HEK293 (cell line): ENCODE results near the gene CNBP.

ENCODE experiments used
- CTCF ChIA-PET: fragments of 350-600 bp; formaldehyde crosslinking; extraction: SDS; loops from one replicate; lab custom pipeline; 2021; ENCODE audit warnings: antibody characterized with exemption; lab: Yijun Ruan, JAX
- POLR2A ChIA-PET: fragments of 300-600 bp; formaldehyde crosslinking; extraction: SDS; loops from one replicate; lab custom pipeline; 2020; ENCODE audit warnings: antibody characterized with exemption, inconsistent platforms; lab: Yijun Ruan, JAX
- H3K27ac ChIP-seq: fragments of 200-500 bp; sonication (Bioruptor generic); 2 replicates; pipeline ENCODE4 v1.5.1; 2014; ENCODE audit warnings: low read depth, low read length, control low read depth, inconsistent platforms; ENCODE audit errors: extremely low read depth
- H3K36me3 ChIP-seq, 2 experiments: fragments of 200-500 bp in 1 of 2; sonication (Bioruptor generic) in 1 of 2; 1 replicate in 1 of 2; 2 replicates in 1 of 2; pipeline ENCODE4 v1.5.1; 2014 to 2017; ENCODE audit warnings: inconsistent platforms in 2 of 2, low read length in 2 of 2; ENCODE audit not compliant: control insufficient read depth in 2 of 2, insufficient read depth in 1 of 2
- H3K4me1 ChIP-seq: fragments of 200-500 bp; sonication (Bioruptor generic); 2 replicates; pipeline ENCODE4 v1.5.1; 2014; ENCODE audit warnings: mild to moderate bottlenecking, low read length, inconsistent platforms; ENCODE audit not compliant: control insufficient read depth, insufficient read depth
- H3K4me3 ChIP-seq: 2 replicates; pipeline ENCODE4 v1.5.1; 2011; ENCODE audit warnings: low read depth, mild to moderate bottlenecking, control low read depth, low read length, moderate library complexity
- H3K9me3 ChIP-seq: fragments of 200-500 bp; sonication (Bioruptor generic); 2 replicates; pipeline ENCODE4 v1.5.1; 2014; ENCODE audit warnings: low read depth, low read length, inconsistent platforms; ENCODE audit not compliant: control insufficient read depth, insufficient read depth
- EGR2 ChIP-seq: fragments of 450-650 bp; formaldehyde crosslinking; IDR thresholded peaks from 2 replicates; pipeline ENCODE4 v1.5.1; 2016; ENCODE audit warnings: low read depth, missing biosample characterization, missing genetic modification characterization
- GLIS1 ChIP-seq: fragments of 450-650 bp; formaldehyde crosslinking; IDR thresholded peaks from 2 replicates; pipeline ENCODE4 v1.5.1; 2016; ENCODE audit warnings: missing biosample characterization, missing genetic modification characterization
- GLIS2 ChIP-seq: fragments of 450-650 bp; formaldehyde crosslinking; IDR thresholded peaks from 2 replicates; pipeline ENCODE4 v1.5.1; 2016; ENCODE audit warnings: missing biosample characterization, missing genetic modification characterization
- HIC1 ChIP-seq: fragments of 450-650 bp; formaldehyde crosslinking; IDR thresholded peaks from 2 replicates; pipeline ENCODE4 v1.5.1; 2016; ENCODE audit warnings: missing biosample characterization, missing genetic modification characterization
- HOXC10 ChIP-seq: sonication (generic); formaldehyde crosslinking; IDR thresholded peaks from 2 replicates; pipeline ENCODE4 v1.8.1; 2023; ENCODE audit warnings: mild to moderate bottlenecking, missing genetic modification reagents
- KLF9 ChIP-seq: fragments of 450-650 bp; formaldehyde crosslinking; IDR thresholded peaks from 2 replicates; pipeline ENCODE4 v1.5.1; 2016; ENCODE audit warnings: missing biosample characterization, missing genetic modification characterization, low read depth
- SP3 ChIP-seq: fragments of 450-650 bp; formaldehyde crosslinking; IDR thresholded peaks from 2 replicates; pipeline ENCODE4 v1.5.1; 2016; ENCODE audit warnings: missing biosample characterization, missing genetic modification characterization
- ZBTB20 ChIP-seq: fragments of 450-650 bp; formaldehyde crosslinking; IDR thresholded peaks from 2 replicates; pipeline ENCODE4 v1.5.1; 2016; ENCODE audit warnings: missing biosample characterization, missing genetic modification characterization
- ZEB2 ChIP-seq: fragments of 450-650 bp; formaldehyde crosslinking; IDR thresholded peaks from 2 replicates; pipeline ENCODE4 v1.5.1; 2016; ENCODE audit warnings: missing biosample characterization, missing genetic modification characterization
- ZFHX2 ChIP-seq: fragments of 450-650 bp; formaldehyde crosslinking; conservative IDR thresholded peaks from 2 replicates; pipeline ENCODE4 v1.5.1; 2016; ENCODE audit warnings: missing biosample characterization, missing genetic modification characterization
- ZNF211 ChIP-seq: fragments of 450-650 bp; formaldehyde crosslinking; IDR thresholded peaks from 2 replicates; pipeline ENCODE4 v1.5.1; 2016; ENCODE audit warnings: low read depth, missing biosample characterization, missing genetic modification characterization
- ZNF335 ChIP-seq: fragments of 450-650 bp; formaldehyde crosslinking; conservative IDR thresholded peaks from 2 replicates; pipeline ENCODE4 v1.5.1; 2016; ENCODE audit warnings: missing biosample characterization, missing genetic modification characterization
- ZNF433 ChIP-seq: fragments of 450-650 bp; formaldehyde crosslinking; IDR thresholded peaks from 2 replicates; pipeline ENCODE4 v1.5.1; 2016; ENCODE audit warnings: missing biosample characterization, missing genetic modification characterization, low read depth
- ZNF560 ChIP-seq: fragments of 450-650 bp; formaldehyde crosslinking; IDR thresholded peaks from 2 replicates; pipeline ENCODE4 v1.5.1; 2017; ENCODE audit warnings: missing biosample characterization, missing genetic modification characterization, borderline replicate concordance
- ZNF677 ChIP-seq: fragments of 450-650 bp; IDR thresholded peaks from 2 replicates; pipeline ENCODE4 v1.5.0; 2018; ENCODE audit warnings: missing biosample characterization, mild to moderate bottlenecking, missing genetic modification characterization, moderate library complexity
- ZNF692 ChIP-seq: fragments of 450-650 bp; formaldehyde crosslinking; IDR thresholded peaks from 2 replicates; pipeline ENCODE4 v1.5.1; 2016; ENCODE audit warnings: missing biosample characterization, missing genetic modification characterization
- ZNF76 ChIP-seq: fragments of 450-650 bp; formaldehyde crosslinking; IDR thresholded peaks from 2 replicates; pipeline ENCODE4; 2016; ENCODE audit warnings: low read depth, missing biosample characterization, missing genetic modification characterization, borderline replicate concordance
- ZXDB ChIP-seq: fragments of 450-650 bp; formaldehyde crosslinking; IDR thresholded peaks from 2 replicates; pipeline ENCODE4 v1.5.1; 2016; ENCODE audit warnings: missing biosample characterization, missing genetic modification characterization
- TF ChIP-seq, protein P1 (sequence below): fragments of 450-650 bp; formaldehyde crosslinking; IDR thresholded peaks from 2 replicates; pipeline ENCODE4 v1.5.1; 2016; ENCODE audit warnings: missing biosample characterization, missing genetic modification characterization, borderline replicate concordance
- TF ChIP-seq, protein P2 (sequence below): fragments of 450-650 bp; formaldehyde crosslinking; IDR thresholded peaks from 2 replicates; pipeline ENCODE4 v1.5.1; 2016; ENCODE audit warnings: missing biosample characterization, missing genetic modification characterization

Gene CNBP

DNA sequence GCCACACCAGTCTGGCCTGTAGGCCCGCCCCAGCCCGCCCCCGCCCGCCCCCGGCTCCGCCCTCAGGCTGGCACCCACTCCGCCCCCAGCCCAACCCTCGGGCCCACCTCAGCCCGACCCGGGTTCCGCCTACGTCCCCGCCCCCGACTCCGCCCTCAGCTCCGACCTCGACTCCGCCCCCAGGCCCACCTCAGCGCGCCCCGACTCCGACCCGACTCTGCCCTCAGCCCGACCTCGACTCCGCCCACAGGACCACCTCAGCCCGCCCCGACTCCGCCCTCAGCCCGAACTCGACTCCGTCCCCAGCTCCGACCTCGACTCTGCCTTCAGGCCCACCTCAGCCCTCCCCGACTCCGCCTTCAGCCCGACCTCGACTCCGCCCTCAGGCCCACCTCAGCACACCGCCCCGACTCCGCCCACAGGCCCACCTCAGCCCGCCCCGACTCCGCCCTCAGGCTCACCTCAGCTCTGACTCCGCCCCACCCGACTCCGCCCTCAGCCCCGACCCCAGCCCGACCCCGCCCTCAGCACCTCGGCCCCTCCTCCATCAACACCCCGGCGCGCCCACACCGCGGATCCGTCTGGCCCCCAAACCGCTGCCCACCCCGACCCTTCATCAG is 61.8 kb downstream of the CNBP start, which contains the start of gene RAB43 (continued):
- TF ChIP-seq ZNF677 (tag by site-specific recombination): no peak
- TF ChIP-seq ZNF211 (tag by site-specific recombination): no peak
- peak; percentile 78 for TF ChIP-seq KLF9 (tag by site-specific recombination)
- TF ChIP-seq ZNF335 (tag by site-specific recombination): peak; percentile 75
- TF ChIP-seq ZBTB20 (tag by site-specific recombination): no peak
- no peak for TF ChIP-seq ZNF433
- TF ChIP-seq ZEB2 (tag by site-specific recombination): 0 out of 2 replicates have a peak, but pooled peaks have one; percentile 21
- peak; percentile 98 for TF ChIP-seq EGR2 (tag by site-specific recombination)
- peak; percentile 100 for TF ChIP-seq SP3

DNA sequence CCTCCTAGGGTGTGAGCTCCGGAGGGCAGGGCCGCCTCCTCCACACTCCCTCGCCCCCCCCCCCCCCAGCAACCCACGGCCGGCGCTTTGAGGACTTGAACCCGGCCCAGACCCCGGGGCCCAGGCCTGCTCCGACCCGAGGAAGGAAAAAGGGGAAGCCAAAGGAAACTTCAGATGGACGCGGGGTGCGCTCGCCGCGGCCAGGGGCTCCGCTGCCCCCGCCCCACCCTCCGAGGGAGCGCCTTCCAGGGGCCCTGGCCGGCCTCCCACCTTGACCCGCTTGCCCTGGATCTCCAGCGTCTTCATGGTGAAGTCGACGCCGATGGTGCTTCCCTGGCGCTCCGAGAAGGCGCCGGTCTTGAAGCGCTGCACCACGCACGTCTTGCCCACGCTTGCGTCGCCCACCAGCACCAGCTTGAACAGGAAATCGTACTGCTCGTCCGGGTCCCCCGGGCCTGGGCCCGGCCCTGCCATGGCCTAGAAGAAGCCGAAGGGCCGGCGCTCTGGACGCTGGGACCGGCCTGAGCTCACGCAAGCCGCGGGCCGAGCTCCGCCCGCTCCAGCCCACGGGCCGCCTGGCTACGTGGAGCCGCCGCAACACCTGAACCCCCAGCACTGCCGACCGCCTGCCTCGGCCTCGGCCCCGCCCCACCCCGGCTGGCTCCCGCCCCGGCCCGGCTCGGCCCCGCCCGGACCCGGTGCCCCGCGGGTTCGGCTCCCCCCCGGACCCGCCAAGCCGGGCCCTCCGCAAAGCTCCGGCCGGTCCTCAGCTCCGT is 62.5 kb downstream of the CNBP start:
- peaks cover 0 to 6% of the 10 kb centered on the region in 2 experiments; a peak in 1 of 3 replicates for H3K36me3 ChIP-seq
- H3K9me3 ChIP-seq: no peaks in the 10 kb centered on the region
- H3K4me1 ChIP-seq: peaks cover 15% of the 10 kb centered on the region
- peak overlapping the region; percentile 46; the same call in 1 of the 2 replicates for H3K27ac ChIP-seq
- 0 out of 2 replicates have a peak, but pooled peaks have one; percentile 18 for TF ChIP-seq HIC1 (tag by site-specific recombination)
- no peak for TF ChIP-seq ZNF692
- TF ChIP-seq, protein P1, sequence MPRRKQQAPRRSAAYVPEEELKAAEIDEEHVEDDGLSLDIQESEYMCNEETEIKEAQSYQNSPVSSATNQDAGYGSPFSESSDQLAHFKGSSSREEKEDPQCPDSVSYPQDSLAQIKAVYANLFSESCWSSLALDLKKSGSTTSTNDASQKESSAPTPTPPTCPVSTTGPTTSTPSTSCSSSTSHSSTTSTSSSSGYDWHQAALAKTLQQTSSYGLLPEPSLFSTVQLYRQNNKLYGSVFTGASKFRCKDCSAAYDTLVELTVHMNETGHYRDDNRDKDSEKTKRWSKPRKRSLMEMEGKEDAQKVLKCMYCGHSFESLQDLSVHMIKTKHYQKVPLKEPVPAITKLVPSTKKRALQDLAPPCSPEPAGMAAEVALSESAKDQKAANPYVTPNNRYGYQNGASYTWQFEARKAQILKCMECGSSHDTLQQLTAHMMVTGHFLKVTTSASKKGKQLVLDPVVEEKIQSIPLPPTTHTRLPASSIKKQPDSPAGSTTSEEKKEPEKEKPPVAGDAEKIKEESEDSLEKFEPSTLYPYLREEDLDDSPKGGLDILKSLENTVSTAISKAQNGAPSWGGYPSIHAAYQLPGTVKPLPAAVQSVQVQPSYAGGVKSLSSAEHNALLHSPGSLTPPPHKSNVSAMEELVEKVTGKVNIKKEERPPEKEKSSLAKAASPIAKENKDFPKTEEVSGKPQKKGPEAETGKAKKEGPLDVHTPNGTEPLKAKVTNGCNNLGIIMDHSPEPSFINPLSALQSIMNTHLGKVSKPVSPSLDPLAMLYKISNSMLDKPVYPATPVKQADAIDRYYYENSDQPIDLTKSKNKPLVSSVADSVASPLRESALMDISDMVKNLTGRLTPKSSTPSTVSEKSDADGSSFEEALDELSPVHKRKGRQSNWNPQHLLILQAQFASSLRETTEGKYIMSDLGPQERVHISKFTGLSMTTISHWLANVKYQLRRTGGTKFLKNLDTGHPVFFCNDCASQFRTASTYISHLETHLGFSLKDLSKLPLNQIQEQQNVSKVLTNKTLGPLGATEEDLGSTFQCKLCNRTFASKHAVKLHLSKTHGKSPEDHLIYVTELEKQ (tag by site-specific recombination): no peak
- peak; percentile 20; the same call in 1 of the 2 replicates for TF ChIP-seq ZBTB20 (tag by site-specific recombination)
- peak; percentile 53; the same call in 1 of the 2 replicates for TF ChIP-seq EGR2 (tag by site-specific recombination)
- TF ChIP-seq ZXDB (tag by site-specific recombination): peak; percentile 42; the same call in 1 of the 2 replicates
- TF ChIP-seq ZNF560 (tag by site-specific recombination): no peak
- TF ChIP-seq, protein P2, sequence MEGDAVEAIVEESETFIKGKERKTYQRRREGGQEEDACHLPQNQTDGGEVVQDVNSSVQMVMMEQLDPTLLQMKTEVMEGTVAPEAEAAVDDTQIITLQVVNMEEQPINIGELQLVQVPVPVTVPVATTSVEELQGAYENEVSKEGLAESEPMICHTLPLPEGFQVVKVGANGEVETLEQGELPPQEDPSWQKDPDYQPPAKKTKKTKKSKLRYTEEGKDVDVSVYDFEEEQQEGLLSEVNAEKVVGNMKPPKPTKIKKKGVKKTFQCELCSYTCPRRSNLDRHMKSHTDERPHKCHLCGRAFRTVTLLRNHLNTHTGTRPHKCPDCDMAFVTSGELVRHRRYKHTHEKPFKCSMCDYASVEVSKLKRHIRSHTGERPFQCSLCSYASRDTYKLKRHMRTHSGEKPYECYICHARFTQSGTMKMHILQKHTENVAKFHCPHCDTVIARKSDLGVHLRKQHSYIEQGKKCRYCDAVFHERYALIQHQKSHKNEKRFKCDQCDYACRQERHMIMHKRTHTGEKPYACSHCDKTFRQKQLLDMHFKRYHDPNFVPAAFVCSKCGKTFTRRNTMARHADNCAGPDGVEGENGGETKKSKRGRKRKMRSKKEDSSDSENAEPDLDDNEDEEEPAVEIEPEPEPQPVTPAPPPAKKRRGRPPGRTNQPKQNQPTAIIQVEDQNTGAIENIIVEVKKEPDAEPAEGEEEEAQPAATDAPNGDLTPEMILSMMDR: no peak
- no peak for TF ChIP-seq HOXC10 (CRISPR knock-in tag)
- TF ChIP-seq GLIS1 (tag by site-specific recombination): 0 out of 2 replicates have a peak, but pooled peaks have one; percentile 14
- peak; percentile 72 for TF ChIP-seq ZFHX2 (tag by site-specific recombination)
- peak; percentile 68; the same call in 1 of the 2 replicates for TF ChIP-seq GLIS2
- peak; percentile 26; the same call in 1 of the 2 replicates for TF ChIP-seq ZNF76 (tag by site-specific recombination)
- POLR2A ChIA-PET: interaction anchor here (0.6 to 2.3 kb wide), 12 partner anchors 12 to 195 kb away, joined by 3 to 13 read pairs (median 4); partner anchors contain the start of genes CFAP92 and COPG1
- H3K4me3 ChIP-seq: peak overlapping the region; percentile 68
- CTCF ChIA-PET: interaction anchor here (0.6 to 1.9 kb wide), 5 partner anchors 20 to 151 kb away, joined by 3 to 15 read pairs (median 5); no protein-coding TSS in a partner anchor
